Subcutaneous adipose tissue (tissue), 4 donors: ENCODE results near the gene GFER. TPM values are rescaled to one million over a fixed set of nuclear protein-coding genes. Genes with fewer than 3 reads are reported as not detected.

Experiments used
- total RNA-seq, 4 donors: library from RNA; depleted of rRNA; stranded (reverse); fragments of >200 nt; gene quantifications; one replicate each; pipeline ENCODE4 v1.1.0, GENCODE V29; 2016
- TF ChIP-seq, protein P1 (sequence below): fragments of 450-650 bp; IDR thresholded peaks from one replicate; pipeline ENCODE4 v1.5.1; 2016; ENCODE audit warnings: low read depth, mild to moderate bottlenecking, control low read depth, antibody characterized with exemption, moderate library complexity

GFER gene
- total RNA-seq, 4 donors from 2014 or later: 9.1 to 17.4 (median 16.1) TPM

DNA sequence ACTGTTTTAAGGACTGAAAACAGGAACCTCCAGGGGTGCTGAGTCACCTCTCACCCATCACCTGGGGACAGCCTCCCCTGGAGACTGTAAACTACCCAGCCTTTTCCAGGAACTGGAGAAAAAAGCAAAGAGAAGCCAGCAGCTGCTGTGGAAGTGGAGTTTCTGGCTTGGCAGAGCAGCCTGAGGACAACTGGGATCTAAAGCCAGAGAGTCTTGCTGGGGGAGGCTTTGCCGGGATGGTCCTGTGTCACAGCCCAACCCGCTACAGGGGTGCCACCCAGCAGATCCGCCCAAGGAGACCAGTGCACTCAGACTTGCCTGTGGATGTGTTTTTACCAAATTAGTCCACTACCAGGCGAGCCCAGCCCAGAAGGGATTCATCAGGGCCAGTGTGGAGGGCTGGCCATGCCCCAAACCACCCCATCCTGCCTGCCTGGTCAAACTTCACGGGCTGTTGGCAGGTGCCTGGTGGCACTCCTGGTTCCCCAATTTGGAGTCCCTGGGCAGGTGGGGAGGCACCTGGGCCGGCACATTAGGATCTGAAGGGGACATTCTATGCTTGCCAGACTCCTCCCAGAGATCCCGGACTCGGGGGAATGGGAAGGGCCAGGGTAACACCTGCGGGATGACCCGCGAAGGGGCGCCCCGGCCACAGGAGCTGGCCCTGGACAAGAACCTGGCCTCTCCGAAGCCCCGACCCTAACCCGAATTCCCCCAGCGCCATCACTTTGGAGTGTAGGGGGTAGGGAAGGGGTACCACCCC lies 41.8 kb upstream of the GFER start:
- TF ChIP-seq, protein P1, sequence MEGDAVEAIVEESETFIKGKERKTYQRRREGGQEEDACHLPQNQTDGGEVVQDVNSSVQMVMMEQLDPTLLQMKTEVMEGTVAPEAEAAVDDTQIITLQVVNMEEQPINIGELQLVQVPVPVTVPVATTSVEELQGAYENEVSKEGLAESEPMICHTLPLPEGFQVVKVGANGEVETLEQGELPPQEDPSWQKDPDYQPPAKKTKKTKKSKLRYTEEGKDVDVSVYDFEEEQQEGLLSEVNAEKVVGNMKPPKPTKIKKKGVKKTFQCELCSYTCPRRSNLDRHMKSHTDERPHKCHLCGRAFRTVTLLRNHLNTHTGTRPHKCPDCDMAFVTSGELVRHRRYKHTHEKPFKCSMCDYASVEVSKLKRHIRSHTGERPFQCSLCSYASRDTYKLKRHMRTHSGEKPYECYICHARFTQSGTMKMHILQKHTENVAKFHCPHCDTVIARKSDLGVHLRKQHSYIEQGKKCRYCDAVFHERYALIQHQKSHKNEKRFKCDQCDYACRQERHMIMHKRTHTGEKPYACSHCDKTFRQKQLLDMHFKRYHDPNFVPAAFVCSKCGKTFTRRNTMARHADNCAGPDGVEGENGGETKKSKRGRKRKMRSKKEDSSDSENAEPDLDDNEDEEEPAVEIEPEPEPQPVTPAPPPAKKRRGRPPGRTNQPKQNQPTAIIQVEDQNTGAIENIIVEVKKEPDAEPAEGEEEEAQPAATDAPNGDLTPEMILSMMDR: no peak

DNA sequence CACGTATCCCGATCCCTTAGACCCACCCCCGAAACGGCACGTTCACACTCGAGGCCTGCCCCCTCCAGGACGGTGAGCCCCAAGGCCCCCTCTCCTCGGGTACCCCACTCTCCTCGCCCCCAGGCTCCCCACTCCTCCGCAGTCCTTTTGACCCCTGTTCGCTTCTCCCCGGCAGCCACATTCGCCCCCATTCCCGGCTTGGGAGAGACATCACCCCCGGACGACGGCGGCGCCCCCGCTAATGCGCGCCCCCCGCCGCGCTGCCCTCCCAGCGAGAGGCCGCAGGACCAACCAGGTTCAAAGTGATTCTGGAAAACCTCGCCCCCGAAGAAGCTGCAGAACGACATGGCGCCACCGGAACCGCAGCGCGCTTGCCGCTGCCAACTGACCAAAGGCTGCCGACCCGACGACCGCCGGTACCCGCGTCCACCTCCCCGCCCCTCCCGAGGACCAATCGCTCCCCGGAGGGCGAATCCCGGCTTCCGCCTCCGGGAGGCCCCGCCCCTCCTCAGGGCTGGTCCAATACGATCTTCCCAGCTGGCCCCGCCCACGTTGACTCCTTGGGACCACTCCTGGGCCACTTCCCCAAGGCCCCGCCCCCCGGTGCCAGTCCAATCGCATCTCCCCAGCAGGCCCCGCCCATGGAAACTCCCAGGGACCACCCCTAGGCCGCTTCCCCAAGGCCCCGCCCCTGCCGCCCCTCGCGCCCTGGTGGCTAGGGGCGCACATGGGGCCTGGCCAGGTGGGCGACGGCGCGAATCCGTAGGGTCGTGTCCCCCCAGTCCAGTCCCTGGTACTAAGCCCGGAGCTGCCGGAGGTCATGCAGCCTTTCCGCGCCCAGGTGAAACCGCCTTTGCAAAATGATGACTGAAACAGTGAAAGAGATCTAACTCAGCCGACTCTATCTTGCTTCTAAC lies 40.9 kb upstream of the GFER start, which contains the start of gene MSRB1:
MSRB1 (minus strand) TSS at position 390 of the 917 bp plus-strand sequence; CDS start at position 347, 43 bp downstream.
- TF ChIP-seq, protein P1: no peak

DNA sequence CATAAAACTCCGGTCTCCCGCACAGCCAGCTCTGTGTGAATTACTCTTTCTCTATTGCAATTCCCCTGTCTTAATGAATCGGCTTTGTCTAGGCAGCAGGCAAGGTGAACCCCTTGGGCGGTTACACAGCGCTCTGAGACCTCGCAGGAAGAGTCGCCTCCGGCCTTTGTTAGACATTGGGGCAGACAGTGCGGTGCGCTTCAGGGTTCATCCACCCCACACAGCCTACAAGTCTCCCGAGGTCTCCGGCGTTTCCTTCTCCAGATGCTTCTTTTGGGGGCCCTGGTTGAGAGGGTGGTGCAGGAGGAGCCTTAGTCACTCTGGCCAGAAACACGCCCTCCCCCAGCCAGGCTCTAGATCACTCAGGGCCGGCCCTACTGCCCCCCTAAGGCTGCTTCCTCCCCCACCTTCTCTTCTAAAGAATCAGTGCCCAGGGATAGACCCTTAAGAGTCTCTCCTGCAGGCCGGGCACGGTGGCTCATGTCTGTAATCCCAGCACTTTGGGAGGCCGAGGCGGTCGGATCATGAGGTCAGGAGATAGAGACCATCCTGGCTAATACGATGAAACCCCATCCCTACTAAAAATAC lies 39.3 kb upstream of the GFER start:
- TF ChIP-seq, protein P1: no peak

DNA sequence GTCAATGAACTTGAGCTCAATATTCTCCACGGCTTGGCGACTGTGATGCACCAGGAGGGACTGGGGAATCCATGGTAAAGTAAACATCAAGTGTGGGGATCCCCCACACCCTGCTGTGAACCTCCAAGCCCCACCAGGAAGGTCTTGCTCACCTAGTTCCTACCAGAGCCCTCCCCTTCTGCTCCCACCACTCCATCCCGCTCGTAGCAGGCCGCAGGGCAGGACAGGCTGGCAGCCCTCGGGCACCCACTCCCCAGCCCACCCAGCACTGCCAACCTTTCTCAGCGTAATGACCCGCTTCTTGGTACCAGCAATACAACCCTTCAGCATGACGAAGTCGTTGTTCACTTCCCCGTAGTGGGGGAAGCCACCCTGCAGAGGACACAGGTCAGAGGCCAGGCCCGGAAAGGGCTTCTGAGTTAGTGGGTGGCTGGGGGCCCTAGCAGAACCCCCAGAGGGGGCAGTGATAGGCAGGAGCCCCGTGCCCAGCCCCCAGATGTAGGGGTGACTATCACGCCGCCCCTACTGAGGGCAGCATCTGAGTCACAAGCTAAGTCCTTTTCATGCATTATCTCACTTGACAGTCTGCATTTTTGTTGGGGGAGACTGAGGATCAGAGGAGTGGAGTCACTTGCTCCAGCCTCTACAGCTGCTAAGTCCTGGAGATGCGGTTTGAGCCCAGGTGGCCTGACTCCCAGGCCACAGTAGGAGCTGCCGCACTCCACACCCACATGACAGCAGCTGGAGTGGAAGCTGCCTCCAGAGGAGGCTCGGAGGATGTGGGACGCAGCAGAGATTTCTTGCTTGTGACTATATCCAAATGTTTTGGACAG lies 38.2 kb upstream of the GFER start:
- TF ChIP-seq, protein P1: no peak

DNA sequence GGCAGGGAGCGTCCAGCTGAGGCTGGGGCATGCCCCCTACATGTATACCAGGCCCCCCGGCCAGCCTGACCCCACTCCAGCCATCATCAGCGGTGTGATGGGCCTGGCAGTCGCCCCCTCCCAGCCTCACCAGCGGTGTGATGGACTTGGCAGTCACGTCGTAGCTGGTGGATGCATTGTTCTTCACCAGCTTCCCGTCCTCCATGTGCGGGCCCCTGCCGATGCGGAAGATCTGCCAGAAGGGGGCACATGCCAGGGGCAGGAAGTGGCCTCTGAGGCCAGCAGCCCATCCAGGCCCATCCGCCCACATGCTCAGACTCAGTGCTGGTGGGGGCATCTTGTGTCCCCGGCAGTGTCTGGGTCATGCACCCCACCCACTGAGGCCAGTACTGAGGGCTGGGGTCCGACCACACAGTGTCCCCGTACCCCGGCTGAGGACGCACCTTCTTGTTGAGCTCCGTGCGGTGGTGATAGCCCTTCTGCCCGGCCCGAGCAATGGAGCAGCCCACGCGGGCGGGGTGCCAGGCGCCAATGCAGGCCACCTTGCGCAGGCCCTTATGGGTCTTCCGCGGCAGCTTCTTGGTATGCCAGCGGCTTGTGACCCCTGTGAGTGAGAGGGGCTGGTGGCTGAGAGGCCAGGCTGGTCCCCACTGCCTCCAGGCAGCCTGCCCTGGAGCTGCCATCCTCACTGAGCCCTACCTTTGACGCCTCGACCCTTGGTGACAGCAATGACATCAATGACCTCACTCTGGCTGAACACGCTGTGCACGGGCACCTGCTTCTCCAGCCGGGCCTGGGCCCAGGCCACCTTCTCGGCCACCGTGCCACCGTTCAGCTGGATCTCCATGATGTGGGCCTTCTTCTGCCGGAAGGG lies 37.3 kb upstream of the GFER start:
- TF ChIP-seq, protein P1: no peak

DNA sequence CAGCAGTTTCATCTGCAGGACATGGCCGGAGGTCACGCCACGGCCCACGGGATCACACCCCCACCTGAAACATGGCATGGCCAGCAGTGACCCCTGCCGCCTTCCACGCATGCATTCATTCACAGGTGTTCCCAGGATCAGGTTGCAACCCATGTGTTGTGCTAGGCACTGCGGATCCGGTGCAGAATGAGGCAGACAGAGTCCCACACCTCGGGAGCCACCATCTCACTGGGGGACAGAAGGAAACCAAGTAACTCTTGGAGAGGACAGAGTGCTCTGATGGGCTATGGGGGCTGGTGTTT lies 36.7 kb upstream of the GFER start:
- TF ChIP-seq, protein P1: no peak
